IMR-90 (cell line): ENCODE measurements around the gene WNK3.

Source experiments
- MAFK ChIP-seq: IDR thresholded peaks from 2 replicates; pipeline ENCODE4 v1.6.1; 2012; ENCODE audit warnings: low read depth, low read length, improper control_type of control experiment
- POLR2A ChIP-seq: IDR thresholded peaks from 2 replicates; pipeline ENCODE4 v1.6.1; 2012; ENCODE audit warnings: mild to moderate bottlenecking, low read depth, low read length
- RCOR1 ChIP-seq: IDR thresholded peaks from 2 replicates; pipeline ENCODE4 v1.6.1; 2012; ENCODE audit warnings: mild to moderate bottlenecking, low read length, improper control_type of control experiment; ENCODE audit not compliant: insufficient replicate concordance
- TF ChIP-seq, protein P1 (sequence below): conservative IDR thresholded peaks from 2 replicates; pipeline ENCODE4 v1.5.1; 2012; ENCODE audit warnings: mild to moderate bottlenecking, low read depth, low read length, improper control_type of control experiment

DNA sequence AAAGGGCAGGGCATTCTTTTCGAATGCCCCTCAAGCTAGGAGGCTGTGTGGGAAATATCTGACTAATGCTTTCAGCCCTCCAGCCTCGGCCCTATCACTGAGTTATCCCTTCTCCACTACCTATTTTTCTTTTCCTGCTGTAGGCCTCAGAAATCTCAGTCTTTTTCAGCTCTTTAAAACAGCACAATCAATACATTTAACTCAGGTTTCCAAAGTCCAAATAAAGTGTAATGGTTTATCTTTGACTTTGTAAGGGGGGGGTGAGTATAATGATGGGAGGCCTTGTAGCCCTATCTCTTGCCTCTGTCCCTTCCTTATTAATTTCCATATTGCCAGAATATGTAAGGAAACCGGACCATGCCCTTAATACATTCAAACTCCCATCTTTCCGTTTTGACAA lies 1.6 kb upstream of the WNK3 start:
- TF ChIP-seq, protein P1, sequence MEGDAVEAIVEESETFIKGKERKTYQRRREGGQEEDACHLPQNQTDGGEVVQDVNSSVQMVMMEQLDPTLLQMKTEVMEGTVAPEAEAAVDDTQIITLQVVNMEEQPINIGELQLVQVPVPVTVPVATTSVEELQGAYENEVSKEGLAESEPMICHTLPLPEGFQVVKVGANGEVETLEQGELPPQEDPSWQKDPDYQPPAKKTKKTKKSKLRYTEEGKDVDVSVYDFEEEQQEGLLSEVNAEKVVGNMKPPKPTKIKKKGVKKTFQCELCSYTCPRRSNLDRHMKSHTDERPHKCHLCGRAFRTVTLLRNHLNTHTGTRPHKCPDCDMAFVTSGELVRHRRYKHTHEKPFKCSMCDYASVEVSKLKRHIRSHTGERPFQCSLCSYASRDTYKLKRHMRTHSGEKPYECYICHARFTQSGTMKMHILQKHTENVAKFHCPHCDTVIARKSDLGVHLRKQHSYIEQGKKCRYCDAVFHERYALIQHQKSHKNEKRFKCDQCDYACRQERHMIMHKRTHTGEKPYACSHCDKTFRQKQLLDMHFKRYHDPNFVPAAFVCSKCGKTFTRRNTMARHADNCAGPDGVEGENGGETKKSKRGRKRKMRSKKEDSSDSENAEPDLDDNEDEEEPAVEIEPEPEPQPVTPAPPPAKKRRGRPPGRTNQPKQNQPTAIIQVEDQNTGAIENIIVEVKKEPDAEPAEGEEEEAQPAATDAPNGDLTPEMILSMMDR, result no peak
- TF ChIP-seq POLR2A (no peak), MAFK (no peak), RCOR1 (no peak)
